Testis (tissue), 2 donors: ENCODE results near the gene TULP1.

Experiments used
- POLR2A ChIP-seq: fragments of 450-650 bp; IDR thresholded peaks from one replicate; pipeline ENCODE4 v1.6.1; 2017; ENCODE audit warnings: antibody characterized with exemption, mild to moderate bottlenecking, moderate library complexity
- TF ChIP-seq, protein P1 (sequence below), 3 experiments: fragments of 450-650 bp in 2 of 3; fragments of 200-600 bp in 1 of 3; sonication (generic) in 1 of 3; IDR thresholded peaks; one replicate each; pipeline ENCODE4 v1.5.1; 2016 to 2019; ENCODE audit warnings: antibody characterized with exemption in 3 of 3, mild to moderate bottlenecking in 2 of 3, moderate library complexity in 1 of 3

DNA sequence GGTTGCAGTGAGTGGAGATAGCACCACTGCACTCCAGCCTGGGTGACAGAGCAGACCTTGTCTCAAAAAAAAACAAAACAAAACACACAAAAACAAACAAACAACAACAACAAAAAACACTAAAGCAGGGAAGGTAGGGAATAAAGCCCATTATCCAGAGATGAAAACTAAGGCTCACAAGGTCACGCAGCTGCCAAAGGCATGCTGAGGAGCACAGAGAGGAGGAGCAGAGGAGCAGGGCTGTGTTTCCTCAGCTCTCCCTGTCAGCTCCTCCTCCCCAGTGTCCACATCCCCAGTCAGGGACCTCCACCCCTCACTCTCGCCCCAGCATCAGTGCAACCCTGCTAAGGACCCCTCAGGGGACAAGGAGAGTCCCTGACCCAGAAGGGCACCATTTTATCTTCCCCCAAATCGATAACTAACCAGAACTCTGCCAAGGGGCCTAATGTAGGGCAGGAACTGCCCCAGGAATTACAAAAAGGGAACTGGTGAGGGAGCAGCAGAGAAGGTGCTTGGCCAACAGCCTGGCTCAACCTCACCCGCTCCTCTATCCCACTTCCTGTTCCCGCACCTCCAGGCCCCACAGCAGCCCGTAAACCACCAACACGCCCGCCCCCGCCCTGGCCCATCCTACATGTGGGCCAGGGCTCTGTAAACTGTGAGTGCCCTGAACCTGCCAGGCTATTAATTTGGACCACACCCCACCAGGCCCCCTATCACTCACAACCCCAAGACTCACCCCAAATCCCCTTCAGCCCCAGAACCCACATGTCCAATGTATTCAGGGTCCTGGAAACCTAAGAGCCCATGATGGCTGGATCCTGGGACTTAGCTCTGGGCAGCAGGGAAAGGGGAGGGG is 24.8 kb downstream of the TULP1 start:
- TF ChIP-seq POLR2A: no peak
- TF ChIP-seq, protein P1, sequence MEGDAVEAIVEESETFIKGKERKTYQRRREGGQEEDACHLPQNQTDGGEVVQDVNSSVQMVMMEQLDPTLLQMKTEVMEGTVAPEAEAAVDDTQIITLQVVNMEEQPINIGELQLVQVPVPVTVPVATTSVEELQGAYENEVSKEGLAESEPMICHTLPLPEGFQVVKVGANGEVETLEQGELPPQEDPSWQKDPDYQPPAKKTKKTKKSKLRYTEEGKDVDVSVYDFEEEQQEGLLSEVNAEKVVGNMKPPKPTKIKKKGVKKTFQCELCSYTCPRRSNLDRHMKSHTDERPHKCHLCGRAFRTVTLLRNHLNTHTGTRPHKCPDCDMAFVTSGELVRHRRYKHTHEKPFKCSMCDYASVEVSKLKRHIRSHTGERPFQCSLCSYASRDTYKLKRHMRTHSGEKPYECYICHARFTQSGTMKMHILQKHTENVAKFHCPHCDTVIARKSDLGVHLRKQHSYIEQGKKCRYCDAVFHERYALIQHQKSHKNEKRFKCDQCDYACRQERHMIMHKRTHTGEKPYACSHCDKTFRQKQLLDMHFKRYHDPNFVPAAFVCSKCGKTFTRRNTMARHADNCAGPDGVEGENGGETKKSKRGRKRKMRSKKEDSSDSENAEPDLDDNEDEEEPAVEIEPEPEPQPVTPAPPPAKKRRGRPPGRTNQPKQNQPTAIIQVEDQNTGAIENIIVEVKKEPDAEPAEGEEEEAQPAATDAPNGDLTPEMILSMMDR (IDR thresholded peaks at IDR 0.05): no peak
